Measurements from ENCODE around the gene TLCD5. TPM values are rescaled to one million over a fixed set of nuclear protein-coding genes. Genes with fewer than 3 reads are reported as not detected.

Gene TLCD5
- polyA plus RNA-seq, 4 donors, result 9.9 to 16.3 (median 11.7) TPM

- no peak for DNase-seq (ENCODE audit: low read depth in 4 of 4, low spot score in 2 of 4)
Observed at GRCh38 chr11:120375076-120375475, 50.0 kb downstream of the TLCD5 start.

GRCh38 chr11:120376547-120377182 lies 51.6 kb downstream of the TLCD5 start:
- DNase-seq (ENCODE audit: low read depth in 4 of 4, low spot score in 2 of 4), result no peak

GRCh38 chr11:120378474-120378873 lies 53.4 kb downstream of the TLCD5 start:
- DNase-seq (ENCODE audit: low read depth in 4 of 4, low spot score in 2 of 4), result no peak

- no peak for DNase-seq (ENCODE audit: low read depth in 4 of 4, low spot score in 2 of 4)
Observed at GRCh38 chr11:120381401-120381800, 56.3 kb downstream of the TLCD5 start.

Other genes starting within 250 kb of the TLCD5 start
- gene TRIM29, start 187.2 kb upstream of the TLCD5 start, polyA plus RNA-seq (ENCODE audit: insufficient read length in 4 of 4), result 1 to 10 TPM; 1.2 to 2.2 (median 1.5) TPM
- gene OAF, start 114.3 kb upstream of the TLCD5 start, polyA plus RNA-seq (ENCODE audit: insufficient read length in 4 of 4), result 10 to 100 TPM; 36.4 to 54.2 (median 44.7) TPM
- 1 to 10 TPM in 1 of 4 donors, under 1 TPM in 3; 0.41 to 1.6 (median 0.69) TPM for gene POU2F3, start 85.2 kb upstream of the TLCD5 start, polyA plus RNA-seq (ENCODE audit: insufficient read length in 4 of 4)
- gene ARHGEF12, start 11.1 kb downstream of the TLCD5 start, polyA plus RNA-seq (ENCODE audit: insufficient read length in 4 of 4), result 100 to 1,000 TPM; 102 to 136 (median 120) TPM
- 1 to 10 TPM in 3 of 4 donors, under 1 TPM in 1; 0.97 to 1.5 (median 1.4) TPM for gene GRIK4, start 186.4 kb downstream of the TLCD5 start, polyA plus RNA-seq (ENCODE audit: insufficient read length in 4 of 4)